Mesothelial cell of epicardium (in vitro differentiated cells): ENCODE data around the gene MSMP. TPM values are rescaled to one million over a fixed set of nuclear protein-coding genes. Genes with fewer than 3 reads are reported as not detected.

Experiments
- DNase-seq, 2 experiments: peaks; one replicate each; pipeline ENCODE4 v3.0.0; 2021; ENCODE audit warnings: low spot score in 2 of 2; ENCODE audit not compliant: unreplicated experiment in 2 of 2
- H3K27ac Mint-ChIP-seq: 2 replicates; pipeline ENCODE4 v1.8.0; 2021; ENCODE audit warnings: mixed read lengths
- H3K27me3 Mint-ChIP-seq: 2 replicates; pipeline ENCODE4 v1.8.0; 2021; ENCODE audit warnings: low read depth, mixed read lengths
- H3K36me3 Mint-ChIP-seq: 2 replicates; pipeline ENCODE4 v1.8.0; 2021; ENCODE audit warnings: mixed read lengths
- H3K4me1 Mint-ChIP-seq: 2 replicates; pipeline ENCODE4 v1.8.0; 2021; ENCODE audit warnings: mixed read lengths
- H3K4me3 Mint-ChIP-seq: 2 replicates; pipeline ENCODE4 v1.8.0; 2021; ENCODE audit warnings: mild to moderate bottlenecking, moderate library complexity, mixed read lengths
- H3K9me3 Mint-ChIP-seq: 2 replicates; pipeline ENCODE4 v1.8.0; 2021; ENCODE audit warnings: mixed read lengths
- CTCF ChIP-seq: fragments of 200-600 bp; sonication (generic); IDR thresholded peaks from one replicate; pipeline ENCODE4 v1.5.0; 2021; ENCODE audit warnings: antibody characterized with exemption; ENCODE audit not compliant: unreplicated experiment
- total RNA-seq: library from RNA; stranded (reverse); gene quantifications from 3 replicates; pipeline ENCODE4 v1.2.1, GENCODE V29; 2021

MSMP gene
- total RNA-seq, 1 donor from 2014 or later: not detected

DNA sequence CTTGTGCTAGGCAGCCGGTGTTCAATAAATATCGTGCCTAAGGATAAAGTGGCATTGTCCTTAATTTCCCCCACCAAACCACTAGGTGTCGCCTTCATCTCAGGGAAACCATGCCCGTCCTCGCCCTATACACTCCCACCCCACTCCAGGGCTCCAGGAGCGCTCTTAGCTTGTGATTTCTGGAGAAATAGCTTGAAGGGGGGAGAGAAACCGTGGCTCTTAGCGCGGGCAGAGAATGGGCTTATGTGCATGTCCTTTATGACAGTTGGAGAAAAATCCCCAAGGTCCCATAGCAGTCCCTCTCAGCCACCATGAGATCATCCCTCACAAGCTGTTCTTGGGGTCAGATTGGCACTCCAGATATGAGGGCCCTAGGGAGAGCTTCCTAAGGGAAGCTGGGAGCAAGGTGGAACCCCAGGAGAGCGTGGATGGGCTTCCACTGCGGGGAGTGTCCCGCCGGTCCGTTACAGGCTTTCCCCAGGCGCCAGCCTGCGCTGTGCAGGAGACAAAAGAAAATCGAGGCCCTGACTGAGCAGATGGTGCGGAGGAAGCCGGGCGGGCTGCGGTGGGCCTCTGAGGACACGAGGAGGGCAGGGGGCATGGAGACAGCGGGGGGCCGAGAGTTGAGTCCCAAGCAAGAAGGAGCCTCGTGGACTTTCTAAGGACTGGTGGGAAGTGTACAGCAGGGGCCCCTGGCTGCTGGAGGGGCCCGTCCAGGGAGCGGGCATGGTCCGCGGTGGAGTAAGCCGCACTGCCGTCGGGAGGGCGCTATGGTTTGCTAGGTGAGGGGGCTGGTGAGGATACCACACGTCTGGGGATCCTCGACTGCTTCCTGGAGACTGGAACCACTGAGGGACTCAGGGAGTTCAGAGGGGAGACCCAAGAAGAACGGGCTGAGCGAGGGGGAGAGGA is 36.6 kb upstream of the MSMP start:
- Mint-ChIP-seq H3K9me3 (no peaks in the 10 kb centered on the region), H3K27ac (peak overlapping the region; percentile 81), H3K4me1 (peaks cover 25% of the 10 kb centered on the region), H3K36me3 (peaks cover 3% of the 10 kb centered on the region), H3K27me3 (no peaks in the 10 kb centered on the region), H3K4me3 (peak overlapping the region; percentile 80)
- TF ChIP-seq CTCF: peak; percentile 79
- DNase-seq: peak; percentile 55 to 73

GRCh38 chr9:35790025-35790384 is 35.9 kb upstream of the MSMP start:
- Mint-ChIP-seq H3K36me3 (peaks cover 3% of the 10 kb centered on the region), H3K27me3 (no peaks in the 10 kb centered on the region), H3K4me1 (peaks cover 19% of the 10 kb centered on the region), H3K9me3 (no peaks in the 10 kb centered on the region), H3K4me3 (no peak overlapping the region), H3K27ac (no peak overlapping the region)
- no peak for DNase-seq
- no peak for TF ChIP-seq CTCF

DNA sequence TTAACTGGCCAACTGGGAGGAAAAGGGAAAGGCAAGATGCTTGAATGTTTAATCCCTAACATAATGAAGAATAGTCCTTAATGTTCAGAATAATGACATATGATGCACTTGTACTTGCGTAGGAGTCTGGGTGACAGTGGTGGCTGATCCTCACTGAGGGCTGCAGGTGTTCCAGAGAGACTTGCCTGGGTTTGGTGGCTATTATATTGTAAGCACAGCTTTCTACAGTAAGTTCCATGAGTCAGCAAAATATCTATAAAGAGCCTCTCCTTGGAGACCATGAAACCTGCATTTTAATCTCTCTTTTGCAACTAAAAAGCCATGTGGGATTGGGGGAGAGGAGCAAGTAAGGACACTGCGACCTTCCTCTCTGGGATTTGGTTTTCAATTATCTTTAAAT is 35.5 kb upstream of the MSMP start:
- Mint-ChIP-seq H3K27me3 (no peaks in the 10 kb centered on the region), H3K9me3 (no peaks in the 10 kb centered on the region), H3K27ac (no peak overlapping the region), H3K4me1 (peaks cover 16% of the 10 kb centered on the region), H3K36me3 (peaks cover 3% of the 10 kb centered on the region), H3K4me3 (no peak overlapping the region)
- TF ChIP-seq CTCF: no peak
- no peak for DNase-seq

GRCh38 chr9:35783418-35783817 is 29.3 kb upstream of the MSMP start:
- Mint-ChIP-seq H3K4me1 (no peaks in the 10 kb centered on the region), H3K9me3 (peaks cover 7% of the 10 kb centered on the region), H3K4me3 (no peak overlapping the region), H3K27ac (no peak overlapping the region), H3K36me3 (peaks cover 17% of the 10 kb centered on the region), H3K27me3 (peaks cover 2% of the 10 kb centered on the region)
- TF ChIP-seq CTCF: no peak
- no peak for DNase-seq

DNA sequence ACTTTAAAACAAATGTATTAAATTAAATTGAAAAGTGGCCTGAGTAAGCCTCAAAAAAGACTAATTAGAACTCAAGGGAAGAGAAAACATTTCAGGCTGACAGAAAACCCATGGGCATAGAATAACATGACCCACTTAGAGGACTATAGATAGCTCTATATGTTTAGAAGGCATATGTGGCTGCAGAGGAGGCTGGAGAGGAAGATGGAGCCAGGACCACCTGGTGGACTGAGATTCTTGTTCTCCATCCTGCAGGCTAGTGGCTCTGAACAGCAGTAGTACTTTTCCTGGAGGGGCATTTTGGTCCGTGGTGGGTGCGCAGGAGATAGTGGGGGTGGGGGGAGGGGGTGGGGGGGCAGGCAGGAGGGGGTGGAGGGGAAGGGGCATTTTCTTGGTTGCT is 27.0 kb upstream of the MSMP start:
- H3K27me3 Mint-ChIP-seq: peaks cover 2% of the 10 kb centered on the region
- H3K27ac Mint-ChIP-seq: no peak overlapping the region
- TF ChIP-seq CTCF: no peak
- H3K9me3 Mint-ChIP-seq: peaks cover 7% of the 10 kb centered on the region
- no peak overlapping the region for H3K4me3 Mint-ChIP-seq
- no peak for DNase-seq
- H3K36me3 Mint-ChIP-seq: peaks cover 14% of the 10 kb centered on the region
- H3K4me1 Mint-ChIP-seq: peaks cover 1% of the 10 kb centered on the region
